ENCODE results near the gene FZD8. TPM values are rescaled to one million over a fixed set of nuclear protein-coding genes. Genes with fewer than 3 reads are reported as not detected.

The FZD8 gene
- total and polyA plus RNA-seq, 5 donors from 2014 or later: 0.12 TPM; not detected in 4

GRCh38 chr10:35612385-35613106 is 29.6 kb downstream of the FZD8 start:
- Mint-ChIP-seq H3K27ac (no peak overlapping the region), H3K9me3 (peaks cover 0 to 3% (median 0%) of the 10 kb centered on the region in 7 donors), H3K4me1 (peaks cover 0 to under 1% (median under 1%) of the 10 kb centered on the region in 4 donors), H3K36me3 (no peaks in the 10 kb centered on the region), H3K4me3 (no peak overlapping the region), H3K27me3 (peaks cover 17% of the 10 kb centered on the region)
- no peak overlapping the region for H3K4me3 ChIP-seq (ENCODE audit: low read depth, low read length)
- DNase-seq (no peak), ATAC-seq (ENCODE audit: low read depth in 2 of 2) (no peak)
- no peaks in the 10 kb centered on the region for H3K27me3 ChIP-seq (ENCODE audit: control insufficient read depth, insufficient read depth, low read length)
- H3K9me3 ChIP-seq (ENCODE audit: control insufficient read depth in 2 of 2, low read length in 2 of 2): no peaks in the 10 kb centered on the region
- no peaks in the 10 kb centered on the region for H3K36me3 ChIP-seq (ENCODE audit: control insufficient read depth, insufficient read depth, low read length)
- no peak overlapping the region for H3K27ac ChIP-seq (ENCODE audit: insufficient read depth, low read length, poor library complexity, severe bottlenecking)
- H3K4me1 ChIP-seq (ENCODE audit: control insufficient read depth, insufficient read depth, low read length, poor library complexity, severe bottlenecking): peaks cover 9% of the 10 kb centered on the region

GRCh38 chr10:35611750-35612149 is 30.3 kb downstream of the FZD8 start:
- peaks cover 0 to 5% (median 5%) of the 10 kb centered on the region in 4 donors for H3K4me1 Mint-ChIP-seq

GRCh38 chr10:35608328-35608672 is 33.8 kb downstream of the FZD8 start:
- no peaks in the 10 kb centered on the region for H3K36me3 Mint-ChIP-seq
- no peak overlapping the region for H3K27ac Mint-ChIP-seq
- Histone ChIP-seq H3K4me3 (ENCODE audit: low read depth, low read length) (no peak overlapping the region), H3K36me3 (ENCODE audit: control insufficient read depth, insufficient read depth, low read length) (no peaks in the 10 kb centered on the region), H3K4me1 (ENCODE audit: control insufficient read depth, insufficient read depth, low read length, poor library complexity, severe bottlenecking) (peaks cover 10% of the 10 kb centered on the region), H3K27me3 (ENCODE audit: control insufficient read depth, insufficient read depth, low read length) (peaks cover 4% of the 10 kb centered on the region), H3K9me3 (ENCODE audit: control insufficient read depth in 2 of 2, low read length in 2 of 2) (no peaks in the 10 kb centered on the region), H3K27ac (ENCODE audit: insufficient read depth, low read length, poor library complexity, severe bottlenecking) (no peak overlapping the region)
- DNase-seq (no peak), ATAC-seq (ENCODE audit: low read depth in 2 of 2) (no peak)
- no peak overlapping the region for H3K4me3 Mint-ChIP-seq
- H3K4me1 Mint-ChIP-seq: peaks cover 0 to 5% (median 5%) of the 10 kb centered on the region in 4 donors
- peaks cover 0 to 5% (median 0%) of the 10 kb centered on the region in 7 donors for H3K9me3 Mint-ChIP-seq
- peaks cover 17% of the 10 kb centered on the region for H3K27me3 Mint-ChIP-seq

More at GRCh38 chr10:35611750-35612149, 30.3 kb downstream of the FZD8 start:
- H3K9me3 Mint-ChIP-seq: peaks cover 0 to 3% (median 0%) of the 10 kb centered on the region in 7 donors
- no peak for ATAC-seq (ENCODE audit: low read depth in 2 of 2)
- Histone ChIP-seq H3K9me3 (ENCODE audit: control insufficient read depth in 2 of 2, low read length in 2 of 2) (no peaks in the 10 kb centered on the region), H3K27ac (ENCODE audit: insufficient read depth, low read length, poor library complexity, severe bottlenecking) (no peak overlapping the region), H3K27me3 (ENCODE audit: control insufficient read depth, insufficient read depth, low read length) (peaks cover 4% of the 10 kb centered on the region), H3K4me1 (ENCODE audit: control insufficient read depth, insufficient read depth, low read length, poor library complexity, severe bottlenecking) (peaks cover 10% of the 10 kb centered on the region), H3K4me3 (ENCODE audit: low read depth, low read length) (no peak overlapping the region), H3K36me3 (ENCODE audit: control insufficient read depth, insufficient read depth, low read length) (no peaks in the 10 kb centered on the region)
- no peak overlapping the region for H3K27ac Mint-ChIP-seq
- H3K36me3 Mint-ChIP-seq: no peaks in the 10 kb centered on the region
- H3K4me3 Mint-ChIP-seq: no peak overlapping the region
- DNase-seq: no peak
- H3K27me3 Mint-ChIP-seq: peaks cover 25% of the 10 kb centered on the region

- Histone ChIP-seq H3K27me3 (ENCODE audit: control insufficient read depth, insufficient read depth, low read length) (peaks cover 4% of the 10 kb centered on the region), H3K4me3 (ENCODE audit: low read depth, low read length) (no peak overlapping the region), H3K36me3 (ENCODE audit: control insufficient read depth, insufficient read depth, low read length) (no peaks in the 10 kb centered on the region), H3K4me1 (ENCODE audit: control insufficient read depth, insufficient read depth, low read length, poor library complexity, severe bottlenecking) (peaks cover 10% of the 10 kb centered on the region), H3K9me3 (ENCODE audit: control insufficient read depth in 2 of 2, low read length in 2 of 2) (no peaks in the 10 kb centered on the region), H3K27ac (ENCODE audit: insufficient read depth, low read length, poor library complexity, severe bottlenecking) (no peak overlapping the region)
- Mint-ChIP-seq H3K27ac (no peak overlapping the region), H3K4me3 (peak overlapping the region in 3 of 4 donors; percentile 5 to 79 (median 71)), H3K36me3 (no peaks in the 10 kb centered on the region), H3K4me1 (peaks cover 0 to 5% (median 5%) of the 10 kb centered on the region in 4 donors), H3K27me3 (peaks cover 19% of the 10 kb centered on the region), H3K9me3 (peaks cover 0 to 7% (median 0%) of the 10 kb centered on the region in 7 donors)
- ATAC-seq (ENCODE audit: low read depth in 2 of 2) (no peak), DNase-seq (peak in 1 of 3 donors; percentile 34)
Measured at GRCh38 chr10:35607475-35608327, 34.4 kb downstream of the FZD8 start.

GRCh38 chr10:35606430-35606829 is 35.7 kb downstream of the FZD8 start:
- H3K9me3 Mint-ChIP-seq: peaks cover 0 to 7% (median under 1%) of the 10 kb centered on the region in 7 donors
- Histone ChIP-seq H3K4me3 (ENCODE audit: low read depth, low read length) (no peak overlapping the region), H3K27me3 (ENCODE audit: control insufficient read depth, insufficient read depth, low read length) (peaks cover 5% of the 10 kb centered on the region), H3K4me1 (ENCODE audit: control insufficient read depth, insufficient read depth, low read length, poor library complexity, severe bottlenecking) (peaks cover 10% of the 10 kb centered on the region), H3K9me3 (ENCODE audit: control insufficient read depth in 2 of 2, low read length in 2 of 2) (no peaks in the 10 kb centered on the region), H3K36me3 (ENCODE audit: control insufficient read depth, insufficient read depth, low read length) (no peaks in the 10 kb centered on the region), H3K27ac (ENCODE audit: insufficient read depth, low read length, poor library complexity, severe bottlenecking) (no peak overlapping the region)
- no peak overlapping the region for H3K27ac Mint-ChIP-seq
- ATAC-seq (ENCODE audit: low read depth in 2 of 2): no peak
- H3K4me3 Mint-ChIP-seq: no peak overlapping the region
- peaks cover 0 to 5% (median 5%) of the 10 kb centered on the region in 4 donors for H3K4me1 Mint-ChIP-seq
- DNase-seq: no peak
- H3K36me3 Mint-ChIP-seq: no peaks in the 10 kb centered on the region
- peaks cover 19% of the 10 kb centered on the region for H3K27me3 Mint-ChIP-seq

GRCh38 chr10:35605191-35605590 is 36.9 kb downstream of the FZD8 start, which contains the start of gene GJD4:
Gene GJD4 (plus strand): TSS chr10:35605341. CDS start chr10:35605568, 227 bp downstream.
- ATAC-seq (ENCODE audit: low read depth in 2 of 2) (no peak), DNase-seq (no peak)
- no peak within 1 kb of the TSS for H3K4me3 Mint-ChIP-seq
- H3K27me3 Mint-ChIP-seq: peaks cover 20% of the 10 kb centered on the region
- H3K27ac Mint-ChIP-seq: peak within 1 kb of the TSS in 1 of 3 donors; percentile 48
- peaks cover 0 to 5% (median 5%) of the 10 kb centered on the region in 4 donors for H3K4me1 Mint-ChIP-seq
- Histone ChIP-seq H3K4me1 (ENCODE audit: control insufficient read depth, insufficient read depth, low read length, poor library complexity, severe bottlenecking) (peaks cover 10% of the 10 kb centered on the region), H3K4me3 (ENCODE audit: low read depth, low read length) (no peak within 1 kb of the TSS), H3K27me3 (ENCODE audit: control insufficient read depth, insufficient read depth, low read length) (peaks cover 6% of the 10 kb centered on the region), H3K27ac (ENCODE audit: insufficient read depth, low read length, poor library complexity, severe bottlenecking) (no peak within 1 kb of the TSS), H3K36me3 (ENCODE audit: control insufficient read depth, insufficient read depth, low read length) (no peaks in the 10 kb centered on the region), H3K9me3 (ENCODE audit: control insufficient read depth in 2 of 2, low read length in 2 of 2) (no peaks in the 10 kb centered on the region)
- H3K36me3 Mint-ChIP-seq: no peaks in the 10 kb centered on the region
- H3K9me3 Mint-ChIP-seq: peaks cover 0 to 18% (median 2%) of the 10 kb centered on the region in 7 donors

GRCh38 chr10:35600193-35600592 is 41.9 kb downstream of the FZD8 start:
- no peak overlapping the region for H3K27ac Mint-ChIP-seq
- DNase-seq (no peak), ATAC-seq (ENCODE audit: low read depth in 2 of 2) (no peak)
- Histone ChIP-seq H3K36me3 (ENCODE audit: control insufficient read depth, insufficient read depth, low read length) (no peaks in the 10 kb centered on the region), H3K4me3 (ENCODE audit: low read depth, low read length) (no peak overlapping the region), H3K9me3 (ENCODE audit: control insufficient read depth in 2 of 2, low read length in 2 of 2) (no peaks in the 10 kb centered on the region), H3K27me3 (ENCODE audit: control insufficient read depth, insufficient read depth, low read length) (peaks cover 2% of the 10 kb centered on the region), H3K27ac (ENCODE audit: insufficient read depth, low read length, poor library complexity, severe bottlenecking) (no peak overlapping the region), H3K4me1 (ENCODE audit: control insufficient read depth, insufficient read depth, low read length, poor library complexity, severe bottlenecking) (no peaks in the 10 kb centered on the region)
- H3K9me3 Mint-ChIP-seq: peaks cover 0 to 15% (median 0%) of the 10 kb centered on the region in 7 donors
- no peak overlapping the region for H3K4me3 Mint-ChIP-seq
- no peaks in the 10 kb centered on the region for H3K4me1 Mint-ChIP-seq
- H3K36me3 Mint-ChIP-seq: no peaks in the 10 kb centered on the region
- peaks cover 15% of the 10 kb centered on the region for H3K27me3 Mint-ChIP-seq

All from CD4-positive, CD25-positive, alpha-beta regulatory T cell (primary cell).